HepG2 (cell line): ENCODE results near the gene ZG16. TPM values are rescaled to one million over a fixed set of nuclear protein-coding genes. Genes with fewer than 3 reads are reported as not detected.
A peak's percentile ranks its signal among the peaks of the same experiment; 100 is the strongest.

Experiments used
- ATM ChIP-seq: fragments of 450-650 bp; IDR thresholded peaks from 2 replicates; pipeline ENCODE4 v1.7.1; 2017; ENCODE audit warnings: mild to moderate bottlenecking, borderline replicate concordance
- CTCF ChIP-seq: sonication (generic); formaldehyde crosslinking; IDR thresholded peaks from 2 replicates; pipeline ENCODE4 v1.5.0; 2020; ENCODE audit warnings: mild to moderate bottlenecking, missing genetic modification reagents, moderate library complexity
- FOXJ3 ChIP-seq: sonication (generic); formaldehyde crosslinking; IDR thresholded peaks from 2 replicates; pipeline ENCODE4 v1.4.0; 2020; ENCODE audit warnings: missing genetic modification reagents, mild to moderate bottlenecking, borderline replicate concordance
- HIVEP1 ChIP-seq: sonication (generic); formaldehyde crosslinking; IDR thresholded peaks from 2 replicates; pipeline ENCODE4 v1.4.0; 2020; ENCODE audit warnings: mild to moderate bottlenecking, missing genetic modification reagents
- HNF1A ChIP-seq, 2 experiments: sonication (generic) in 1 of 2; formaldehyde crosslinking in 1 of 2; IDR thresholded peaks; 2 replicates each; pipeline versions ENCODE4 v1.4.0 to v1.6.1; 2016 to 2020; ENCODE audit warnings: borderline replicate concordance in 1 of 2, low read depth in 1 of 2, mild to moderate bottlenecking in 1 of 2, missing genetic modification reagents in 1 of 2
- KLF9 ChIP-seq: IDR thresholded peaks from 2 replicates; pipeline ENCODE4 v1.6.1; 2016; ENCODE audit warnings: low read depth
- MIER2 ChIP-seq: IDR thresholded peaks from 2 replicates; pipeline ENCODE4 v1.6.1; 2016; ENCODE audit warnings: missing biosample characterization, missing genetic modification reagents
- PPARG ChIP-seq: conservative IDR thresholded peaks from 2 replicates; pipeline ENCODE4 v1.6.1; 2016; ENCODE audit warnings: missing biosample characterization, missing genetic modification reagents
- SAP130 ChIP-seq: IDR thresholded peaks from 2 replicates; pipeline ENCODE4 v1.6.1; 2016; ENCODE audit warnings: low read depth
- XBP1 ChIP-seq: sonication (generic); formaldehyde crosslinking; IDR thresholded peaks from 2 replicates; pipeline ENCODE4 v1.5.0; 2020; ENCODE audit warnings: missing genetic modification reagents
- ZBTB25 ChIP-seq: IDR thresholded peaks from 2 replicates; pipeline ENCODE4 v1.6.1; 2018; ENCODE audit warnings: missing genetic modification reagents
- ZNF644 ChIP-seq: IDR thresholded peaks from 2 replicates; pipeline ENCODE4 v1.6.1; 2016; ENCODE audit warnings: low read depth
- ZNF709 ChIP-seq: sonication (generic); formaldehyde crosslinking; IDR thresholded peaks from 2 replicates; pipeline ENCODE4 v1.5.0; 2020; ENCODE audit warnings: mild to moderate bottlenecking, missing genetic modification reagents
- ZNF788 ChIP-seq: sonication (generic); formaldehyde crosslinking; IDR thresholded peaks from 2 replicates; pipeline ENCODE4 v1.5.0; 2020; ENCODE audit warnings: mild to moderate bottlenecking, missing genetic modification reagents, borderline replicate concordance
- polyA plus RNA-seq, 8 experiments: library from polyadenylated mRNA; depleted of rRNA in 3 of 8; stranded (reverse) in 7 of 8; unstranded in 1 of 8; fragments of >200 nt; fragmentation: Illumina TruSeq in 4 of 8; extraction: Trizol in 4 of 8; gene quantifications; 2 replicates each; pipeline versions ENCODE4 v1.2.1 to v1.2.3, GENCODE V29; 2011 to 2016; ENCODE audit warnings: low read depth in 4 of 8, missing spikeins in 1 of 8, mixed read lengths in 1 of 8; ENCODE audit not compliant: insufficient read depth in 1 of 8
- total RNA-seq, 5 experiments: library from RNA; depleted of rRNA; stranded (reverse); fragments of >200 nt; fragmentation: Illumina TruSeq; extraction: Trizol; gene quantifications; 2 replicates each; pipeline ENCODE4 v1.2.3, GENCODE V29; 2016; ENCODE audit warnings: low read depth in 1 of 5
- TF ChIP-seq, protein P1 (sequence below): sonication (generic); formaldehyde crosslinking; IDR thresholded peaks from 2 replicates; pipeline ENCODE4 v1.8.1; 2023; ENCODE audit warnings: mild to moderate bottlenecking, missing genetic modification reagents, borderline replicate concordance
- TF ChIP-seq, protein P2 (sequence below): sonication (generic); formaldehyde crosslinking; IDR thresholded peaks from 2 replicates; pipeline ENCODE4 v1.4.0; 2020; ENCODE audit warnings: mild to moderate bottlenecking, missing genetic modification reagents, borderline replicate concordance
- TF ChIP-seq, protein P3 (sequence below): IDR thresholded peaks from 2 replicates; pipeline ENCODE4 v1.6.1; 2016; ENCODE audit warnings: low read depth, borderline replicate concordance

ZG16 gene
- total and polyA plus RNA-seq, 2 of the 13 experiments (the other 11 are each of a cell fraction or from before 2014, with no cell fraction given), result 0.04 to 0.07 TPM

DNA sequence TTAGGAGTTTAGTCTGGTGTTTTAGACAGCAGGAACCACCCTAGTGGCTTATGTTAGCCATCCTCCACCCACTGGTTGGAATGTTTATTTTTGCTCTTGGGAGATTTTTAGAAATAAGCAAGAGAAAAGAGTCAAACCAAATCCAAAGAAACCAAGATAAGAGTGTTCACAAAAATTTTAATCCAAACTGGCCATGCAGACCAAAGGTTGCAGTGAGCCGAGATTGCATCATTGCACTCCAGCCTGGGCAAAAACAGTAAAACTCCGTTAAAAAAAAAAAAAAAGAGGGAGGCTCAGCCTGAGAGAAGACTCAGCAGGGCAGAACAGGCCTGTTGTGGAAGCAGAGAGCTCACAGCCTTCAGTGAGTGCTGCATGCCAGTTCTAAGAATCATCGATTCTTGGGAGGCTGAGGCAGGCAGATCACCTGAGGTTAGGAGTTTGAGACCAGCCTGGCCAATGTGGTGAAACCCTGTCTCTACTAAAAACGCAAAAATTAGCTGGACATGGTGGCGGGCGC is 20.0 kb upstream of the ZG16 start (continued):
- TF ChIP-seq XBP1 (CRISPR knock-in tag) (no peak), HNF1A (IDR thresholded peaks at IDR 0.05; ENCODE audit: low read depth) (no peak), HNF1A (CRISPR knock-in tag; IDR thresholded peaks at IDR 0.05; ENCODE audit: borderline replicate concordance) (no peak), ZBTB25 (CRISPR knock-in tag) (peak; percentile 16; the same call in 1 of the 2 replicates), ZNF644 (peak; percentile 55), MIER2 (no peak), FOXJ3 (CRISPR knock-in tag) (peak; percentile 81; the same call in 1 of the 2 replicates), ZNF709 (CRISPR knock-in tag) (no peak), KLF9 (CRISPR knock-in tag) (no peak), HIVEP1 (CRISPR knock-in tag) (0 out of 2 replicates have a peak, but pooled peaks have one; percentile 50), ZNF788 (CRISPR knock-in tag) (peak; percentile 74; the same call in 1 of the 2 replicates), CTCF (peak; percentile 47), SAP130 (peak; percentile 34), ATM (no peak), PPARG (peak; percentile 92)
- TF ChIP-seq, protein P1, sequence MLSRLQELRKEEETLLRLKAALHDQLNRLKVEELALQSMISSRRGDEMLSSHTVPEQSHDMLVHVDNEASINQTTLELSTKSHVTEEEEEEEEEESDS (CRISPR knock-in tag), result no peak
- TF ChIP-seq, protein P2, sequence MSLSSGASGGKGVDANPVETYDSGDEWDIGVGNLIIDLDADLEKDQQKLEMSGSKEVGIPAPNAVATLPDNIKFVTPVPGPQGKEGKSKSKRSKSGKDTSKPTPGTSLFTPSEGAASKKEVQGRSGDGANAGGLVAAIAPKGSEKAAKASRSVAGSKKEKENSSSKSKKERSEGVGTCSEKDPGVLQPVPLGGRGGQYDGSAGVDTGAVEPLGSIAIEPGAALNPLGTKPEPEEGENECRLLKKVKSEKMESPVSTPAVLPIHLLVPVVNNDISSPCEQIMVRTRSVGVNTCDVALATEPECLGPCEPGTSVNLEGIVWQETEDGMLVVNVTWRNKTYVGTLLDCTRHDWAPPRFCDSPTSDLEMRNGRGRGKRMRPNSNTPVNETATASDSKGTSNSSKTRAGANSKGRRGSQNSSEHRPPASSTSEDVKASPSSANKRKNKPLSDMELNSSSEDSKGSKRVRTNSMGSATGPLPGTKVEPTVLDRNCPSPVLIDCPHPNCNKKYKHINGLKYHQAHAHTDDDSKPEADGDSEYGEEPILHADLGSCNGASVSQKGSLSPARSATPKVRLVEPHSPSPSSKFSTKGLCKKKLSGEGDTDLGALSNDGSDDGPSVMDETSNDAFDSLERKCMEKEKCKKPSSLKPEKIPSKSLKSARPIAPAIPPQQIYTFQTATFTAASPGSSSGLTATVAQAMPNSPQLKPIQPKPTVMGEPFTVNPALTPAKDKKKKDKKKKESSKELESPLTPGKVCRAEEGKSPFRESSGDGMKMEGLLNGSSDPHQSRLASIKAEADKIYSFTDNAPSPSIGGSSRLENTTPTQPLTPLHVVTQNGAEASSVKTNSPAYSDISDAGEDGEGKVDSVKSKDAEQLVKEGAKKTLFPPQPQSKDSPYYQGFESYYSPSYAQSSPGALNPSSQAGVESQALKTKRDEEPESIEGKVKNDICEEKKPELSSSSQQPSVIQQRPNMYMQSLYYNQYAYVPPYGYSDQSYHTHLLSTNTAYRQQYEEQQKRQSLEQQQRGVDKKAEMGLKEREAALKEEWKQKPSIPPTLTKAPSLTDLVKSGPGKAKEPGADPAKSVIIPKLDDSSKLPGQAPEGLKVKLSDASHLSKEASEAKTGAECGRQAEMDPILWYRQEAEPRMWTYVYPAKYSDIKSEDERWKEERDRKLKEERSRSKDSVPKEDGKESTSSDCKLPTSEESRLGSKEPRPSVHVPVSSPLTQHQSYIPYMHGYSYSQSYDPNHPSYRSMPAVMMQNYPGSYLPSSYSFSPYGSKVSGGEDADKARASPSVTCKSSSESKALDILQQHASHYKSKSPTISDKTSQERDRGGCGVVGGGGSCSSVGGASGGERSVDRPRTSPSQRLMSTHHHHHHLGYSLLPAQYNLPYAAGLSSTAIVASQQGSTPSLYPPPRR (CRISPR knock-in tag), result peak; percentile 41; the same call in 1 of the 2 replicates
- TF ChIP-seq, protein P3, sequence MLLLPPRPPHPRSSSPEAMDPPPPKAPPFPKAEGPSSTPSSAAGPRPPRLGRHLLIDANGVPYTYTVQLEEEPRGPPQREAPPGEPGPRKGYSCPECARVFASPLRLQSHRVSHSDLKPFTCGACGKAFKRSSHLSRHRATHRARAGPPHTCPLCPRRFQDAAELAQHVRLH, result 0 out of 2 replicates have a peak, but pooled peaks have one; percentile 50
